SK-N-MC (cell line): ENCODE data around the gene MAP4.
"Not testable (repeated sequence)": the region's sequence is repeated elsewhere in the genome, so short reads cannot be mapped to it uniquely, and the experiment has no call there.

ENCODE experiments used
- DNase-seq: peaks from one replicate; pipeline ENCODE4 v3.0.0-alpha.2; 2011; ENCODE audit warnings: low read depth, low spot score
- H3K27ac ChIP-seq: fragments of 200-600 bp; sonication (generic); 2 replicates; pipeline ENCODE4 v1.5.1; 2016; ENCODE audit warnings: mixed run types
- H3K36me3 ChIP-seq: fragments of 200-600 bp; sonication (generic); 2 replicates; pipeline ENCODE4 v1.6.1; 2017; ENCODE audit warnings: antibody characterized with exemption, low read length, mixed read lengths; ENCODE audit not compliant: insufficient read depth
- H3K4me3 ChIP-seq: fragments of 200-600 bp; sonication (generic); 2 replicates; pipeline ENCODE4 v1.5.1; 2016
- H3K9ac ChIP-seq: fragments of 200-600 bp; sonication (generic); 2 replicates; pipeline ENCODE4 v1.8.0; 2017; ENCODE audit warnings: mixed run types, mixed read lengths; ENCODE audit not compliant: insufficient read length
- H3K9me3 ChIP-seq: fragments of 200-600 bp; sonication (generic); 2 replicates; pipeline ENCODE4 v1.6.1; 2017; ENCODE audit warnings: low read depth, mild to moderate bottlenecking, antibody characterized with exemption, low read length, moderate library complexity, mixed read lengths
- EZH2 ChIP-seq: fragments of 200-600 bp; sonication (generic); IDR thresholded peaks from one replicate; pipeline ENCODE4 v1.6.1; 2017; ENCODE audit warnings: antibody characterized with exemption
- FOXP2 ChIP-seq: optimal IDR thresholded peaks from 2 replicates; pipeline ENCODE3; 2011; ENCODE audit warnings: mild to moderate bottlenecking, moderate library complexity; ENCODE audit not compliant: insufficient read depth; ENCODE audit errors: extremely low read length, control extremely low read depth
- POLR2AphosphoS5 ChIP-seq: IDR thresholded peaks from 2 replicates; pipeline ENCODE4 v1.6.1; 2012; ENCODE audit warnings: mild to moderate bottlenecking, low read depth, low read length, borderline replicate concordance

The MAP4 gene

DNA sequence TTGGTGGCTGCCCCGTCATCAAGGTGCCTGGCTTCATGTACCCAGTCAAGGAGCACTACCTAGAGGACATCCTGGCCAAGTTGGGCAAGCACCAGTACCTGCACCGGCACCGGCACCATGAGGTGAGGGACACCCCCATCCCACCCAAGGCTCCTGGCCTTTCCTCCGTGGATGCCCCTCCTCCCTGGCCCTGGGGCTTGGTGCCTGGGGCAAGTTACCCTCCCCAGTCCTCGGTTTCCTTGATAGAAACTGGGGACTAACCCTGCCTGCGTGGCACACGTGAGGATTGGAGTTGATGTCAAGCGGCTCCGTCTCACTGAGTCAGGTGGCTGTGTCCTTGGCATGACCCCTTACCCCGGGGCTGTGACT is 169.4 kb downstream of the MAP4 start:
- TF ChIP-seq EZH2 (no peak), POLR2AphosphoS5 (peak; percentile 36; the same call in 1 of the 2 replicates), FOXP2 (no peak)
- Histone ChIP-seq H3K27ac (no peak overlapping the region), H3K9ac (no peak overlapping the region), H3K36me3 (peaks cover 56% of the 10 kb centered on the region; the same call in 1 of the 2 replicates), H3K9me3 (no peaks in the 10 kb centered on the region), H3K4me3 (no peak overlapping the region)
- DNase-seq, result no peak

DNA sequence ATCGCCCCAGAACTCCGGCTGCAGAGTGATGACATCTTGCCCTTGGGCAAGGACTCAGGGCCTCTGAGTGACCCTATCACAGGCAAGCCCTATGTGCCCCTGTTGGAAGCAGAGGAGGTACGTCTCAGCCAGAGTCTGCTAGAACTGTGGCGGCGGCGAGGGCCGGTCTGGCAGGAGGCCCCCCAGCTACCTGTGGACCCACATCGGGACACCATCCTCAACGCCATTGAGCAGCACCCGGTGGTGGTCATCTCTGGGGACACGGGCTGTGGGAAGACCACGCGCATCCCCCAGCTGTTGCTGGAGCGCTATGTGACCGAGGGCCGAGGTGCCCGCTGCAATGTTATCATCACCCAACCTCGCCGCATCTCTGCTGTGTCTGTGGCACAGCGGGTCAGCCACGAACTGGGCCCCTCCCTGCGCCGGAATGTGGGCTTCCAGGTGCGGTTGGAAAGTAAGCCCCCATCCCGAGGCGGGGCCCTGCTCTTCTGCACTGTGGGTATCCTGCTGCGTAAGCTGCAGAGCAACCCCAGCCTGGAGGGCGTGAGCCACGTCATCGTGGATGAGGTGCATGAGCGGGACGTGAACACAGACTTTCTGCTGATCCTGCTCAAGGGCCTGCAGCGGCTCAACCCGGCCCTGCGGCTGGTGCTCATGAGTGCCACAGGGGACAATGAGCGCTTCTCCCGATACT is 169.9 kb downstream of the MAP4 start:
- no peak overlapping the region for H3K9ac ChIP-seq
- no peaks in the 10 kb centered on the region for H3K9me3 ChIP-seq
- TF ChIP-seq POLR2AphosphoS5 (no peak), FOXP2 (no peak), EZH2 (no peak)
- no peak overlapping the region for H3K27ac ChIP-seq
- H3K36me3 ChIP-seq, result peaks cover 56% of the 10 kb centered on the region; the same call in 1 of the 2 replicates
- no peak for DNase-seq
- H3K4me3 ChIP-seq, result no peak overlapping the region

DNA sequence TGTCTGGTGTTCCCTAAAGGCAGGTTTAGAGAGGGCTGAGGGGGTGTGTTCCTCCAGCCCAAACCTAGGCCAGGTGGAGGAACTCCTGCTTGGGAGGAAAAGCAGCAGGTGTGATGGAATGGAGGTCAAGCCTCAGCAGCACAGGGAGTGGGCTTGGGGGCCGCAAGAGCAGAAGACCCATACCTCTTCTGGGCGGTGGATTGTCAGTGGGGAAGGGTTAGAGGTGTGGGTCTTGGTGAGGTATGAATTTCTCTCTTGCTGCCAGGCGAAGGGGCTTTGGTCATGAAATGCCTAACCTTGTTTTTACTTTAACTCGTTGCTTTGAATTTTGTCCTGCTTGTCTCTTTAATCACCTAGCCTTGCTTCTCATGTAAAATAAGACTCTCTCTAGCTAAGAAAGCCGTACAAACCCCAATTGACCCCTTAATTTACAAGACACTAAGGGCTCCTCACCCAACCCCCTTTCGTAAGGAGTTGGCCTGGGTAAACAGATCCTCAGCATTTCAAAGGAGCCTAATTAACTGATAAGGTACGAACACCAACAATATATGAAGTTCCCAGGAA is 174.3 kb downstream of the MAP4 start:
- TF ChIP-seq EZH2 (no peak), POLR2AphosphoS5 (no peak), FOXP2 (no peak)
- Histone ChIP-seq H3K36me3 (peaks cover 60% of the 10 kb centered on the region; the same call in 1 of the 2 replicates), H3K4me3 (no peak overlapping the region), H3K9ac (no peak overlapping the region), H3K27ac (no peak overlapping the region), H3K9me3 (no peaks in the 10 kb centered on the region)
- no peak for DNase-seq

DNA sequence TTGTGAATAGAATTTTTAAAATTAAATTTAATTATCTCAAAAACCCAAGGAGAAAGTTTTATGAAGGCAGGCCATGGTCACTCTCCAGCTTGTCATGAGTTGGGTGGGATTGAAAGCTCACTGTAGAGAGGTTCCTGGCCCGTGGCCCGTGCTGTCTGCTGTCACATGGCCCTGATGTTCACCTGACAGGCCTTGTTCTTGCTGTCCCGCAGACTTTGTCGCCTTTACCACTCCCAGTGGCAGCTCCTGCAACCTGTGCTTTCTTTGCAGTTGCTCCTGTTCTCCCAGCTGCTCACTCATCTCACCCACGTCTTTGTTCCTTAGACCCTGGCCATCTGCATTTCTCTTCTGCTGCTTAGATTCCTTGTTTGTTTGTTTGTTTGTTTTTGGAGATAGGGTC is 177.7 kb downstream of the MAP4 start:
- Histone ChIP-seq H3K4me3 (no peak overlapping the region), H3K36me3 (peaks cover 48% of the 10 kb centered on the region; the same call in 1 of the 2 replicates), H3K9ac (no peak overlapping the region), H3K27ac (no peak overlapping the region), H3K9me3 (no peaks in the 10 kb centered on the region)
- no peak for DNase-seq
- TF ChIP-seq EZH2, result no peak
- TF ChIP-seq FOXP2, result no peak
- no peak for TF ChIP-seq POLR2AphosphoS5

DNA sequence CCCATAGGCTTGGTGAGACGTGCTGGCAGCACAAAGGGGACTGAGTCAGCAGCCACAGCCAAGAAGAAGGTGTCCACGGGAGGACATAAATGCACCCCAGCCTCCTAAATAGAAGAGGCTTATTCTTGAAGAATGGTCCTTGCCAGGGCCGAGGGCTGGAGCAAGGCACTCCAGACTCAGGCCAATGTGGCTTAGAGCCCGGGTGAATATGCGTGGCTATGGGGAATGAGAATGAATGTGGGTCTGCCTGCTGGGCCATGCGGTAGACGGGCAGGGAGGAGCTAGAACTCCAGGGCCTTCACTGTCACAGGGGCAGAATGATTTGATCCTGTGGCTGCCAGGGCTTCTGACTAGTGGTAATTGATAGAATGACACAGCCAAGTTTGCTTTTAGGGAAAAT is 179.2 kb downstream of the MAP4 start:
- no peak for TF ChIP-seq EZH2
- TF ChIP-seq FOXP2, result no peak
- no peak for TF ChIP-seq POLR2AphosphoS5
- H3K4me3 ChIP-seq, result no peak overlapping the region
- H3K36me3 ChIP-seq, result peaks cover 44% of the 10 kb centered on the region; the same call in 1 of the 2 replicates
- no peak overlapping the region for H3K27ac ChIP-seq
- no peak overlapping the region for H3K9ac ChIP-seq
- no peaks in the 10 kb centered on the region for H3K9me3 ChIP-seq
- DNase-seq, result no peak

DNA sequence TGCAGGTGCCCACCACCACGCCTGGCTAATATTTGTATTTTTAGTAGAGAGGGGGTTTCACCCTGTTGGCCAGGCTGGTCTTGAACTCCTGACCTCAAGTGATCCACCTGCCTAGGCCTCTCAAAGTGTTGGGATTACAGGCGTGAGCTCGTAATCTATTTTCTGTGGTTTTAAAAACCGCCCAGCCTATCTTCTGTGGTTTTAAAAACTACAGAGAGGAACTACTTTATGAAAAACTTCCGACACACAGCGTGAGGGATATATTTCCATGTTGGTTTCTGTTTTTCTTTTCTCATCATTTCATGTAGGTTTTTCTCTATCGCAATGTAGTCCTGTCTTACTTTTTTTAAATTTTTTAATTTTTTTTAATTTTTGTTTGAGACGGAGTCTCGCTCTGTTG is 186.7 kb downstream of the MAP4 start:
- H3K9ac ChIP-seq, DNase-seq, H3K9me3 ChIP-seq, H3K27ac ChIP-seq, H3K4me3 ChIP-seq: not testable (repeated sequence)
- H3K36me3 ChIP-seq, result peaks cover 53% of the 10 kb centered on the region

DNA sequence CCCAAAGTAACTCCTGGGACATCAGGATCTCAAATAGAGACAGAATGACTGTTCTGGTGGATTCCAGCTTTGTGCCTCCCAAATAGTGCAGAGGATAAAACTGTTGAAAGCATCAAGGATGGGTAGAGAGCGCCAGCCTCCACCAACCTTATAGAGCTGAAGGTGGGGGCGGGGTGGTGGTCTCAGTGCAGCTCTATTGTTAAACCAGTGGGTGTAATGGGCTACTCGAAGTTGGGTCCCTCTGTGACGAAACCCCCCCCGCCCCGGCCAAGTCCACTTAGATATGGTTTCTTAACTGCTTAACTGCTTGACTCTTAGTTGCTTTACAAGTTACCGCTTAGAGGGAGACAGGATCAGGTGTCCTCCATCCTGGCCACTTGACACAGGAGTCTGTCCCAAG is 190.6 kb downstream of the MAP4 start:
- no peaks in the 10 kb centered on the region for H3K9me3 ChIP-seq
- peak overlapping the region; percentile 85 for H3K4me3 ChIP-seq
- no peak overlapping the region for H3K27ac ChIP-seq
- peak overlapping the region; percentile 93 for H3K9ac ChIP-seq
- TF ChIP-seq POLR2AphosphoS5 (no peak), EZH2 (no peak), FOXP2 (no peak)
- peaks cover 27% of the 10 kb centered on the region for H3K36me3 ChIP-seq
- DNase-seq, result no peak

DNA sequence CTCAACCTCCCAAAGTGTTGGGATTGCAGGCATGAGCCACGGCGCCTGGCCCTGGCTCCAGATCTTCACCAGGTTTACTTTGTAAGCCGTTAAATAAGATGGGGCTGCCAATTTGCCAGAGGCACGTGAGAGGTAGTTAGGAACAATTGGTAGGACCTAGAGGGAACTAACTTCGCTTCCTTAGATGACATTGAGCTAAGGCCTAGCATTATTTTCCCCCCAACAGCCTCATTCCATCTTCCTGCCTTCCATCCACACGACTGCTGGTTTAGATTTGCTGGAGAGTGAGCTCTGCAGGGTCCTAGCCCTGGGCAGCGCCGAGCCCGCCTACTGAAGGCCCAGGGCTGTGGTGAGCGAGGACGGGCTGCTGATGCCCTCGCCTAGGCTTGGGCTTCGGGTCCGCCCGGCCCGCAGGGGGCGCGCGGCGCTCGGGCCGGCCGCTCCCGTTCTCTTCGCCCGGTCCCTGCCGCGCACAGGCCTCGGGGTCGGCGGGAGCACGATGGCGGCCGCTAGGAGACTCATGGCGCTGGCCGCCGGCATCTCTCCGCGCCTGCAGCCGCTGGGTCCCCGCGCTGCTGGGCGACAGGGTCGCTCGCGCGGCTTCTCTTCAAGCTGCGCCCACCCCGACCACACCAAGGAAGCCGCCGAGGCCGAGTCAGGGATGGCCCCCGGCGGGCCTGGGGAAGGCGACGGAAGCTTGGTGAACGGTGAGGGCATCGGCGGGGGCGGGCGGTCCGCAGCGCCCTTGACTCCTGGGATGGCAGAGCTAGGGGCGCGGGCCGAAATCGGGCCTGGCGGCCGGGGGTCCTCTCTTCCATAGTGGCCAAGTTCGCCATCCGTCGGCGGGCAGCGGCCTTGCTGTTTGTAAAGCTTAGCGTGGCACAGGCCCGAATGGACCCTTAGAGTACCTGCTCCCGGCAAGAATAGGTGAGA is 191.4 kb downstream of the MAP4 start:
- H3K27ac ChIP-seq, result peak overlapping the region; percentile 85
- peak overlapping the region; percentile 93 for H3K9ac ChIP-seq
- H3K9me3 ChIP-seq, result no peaks in the 10 kb centered on the region
- peak; percentile 73; the same call in 1 of the 2 replicates for TF ChIP-seq POLR2AphosphoS5
- no peak for TF ChIP-seq EZH2
- DNase-seq, result peak; percentile 32
- H3K36me3 ChIP-seq, result peaks cover 25% of the 10 kb centered on the region
- H3K4me3 ChIP-seq, result peak overlapping the region; percentile 85
